Activated naive CD8-positive, alpha-beta T cell treated with anti-CD3 and anti-CD28 coated beads, Interleukin-2, amount 10 ng/mL, durations not matched to agents 7 days and 5 days (primary cell): ENCODE data around the gene FGF14. TPM values are rescaled to one million over a fixed set of nuclear protein-coding genes. Genes with fewer than 3 reads are reported as not detected.

Experiments used
- ATAC-seq: fragments of 150-1000 bp; cut with Tn5 transposase; one replicate; pipeline ENCODE4 v1.10.0; 2021; ENCODE audit warnings: low read depth, moderate library complexity
- POLR2A ChIA-PET: fragments of 350-600 bp; sonication (Branson Sonifier 250); formaldehyde crosslinking; loops from one replicate; lab custom pipeline; 2021; ENCODE audit warnings: antibody characterized with exemption; lab: Charles Lee
- DNase-seq: peaks from one replicate; pipeline ENCODE4 v3.0.0; 2021
- H3K27ac Mint-ChIP-seq: one replicate; pipeline ENCODE4 v1.8.0; 2022; ENCODE audit warnings: mild to moderate bottlenecking, mixed read lengths
- H3K27me3 Mint-ChIP-seq: one replicate; pipeline ENCODE4 v1.8.0; 2022; ENCODE audit warnings: mild to moderate bottlenecking, moderate library complexity, mixed read lengths
- H3K36me3 Mint-ChIP-seq: one replicate; pipeline ENCODE4 v1.8.0; 2021; ENCODE audit warnings: mild to moderate bottlenecking, mixed read lengths
- H3K4me1 Mint-ChIP-seq: one replicate; pipeline ENCODE4 v1.8.0; 2021; ENCODE audit warnings: mixed read lengths
- H3K4me3 Mint-ChIP-seq: one replicate; pipeline ENCODE4 v1.8.0; 2022; ENCODE audit warnings: mild to moderate bottlenecking, moderate library complexity, mixed read lengths
- H3K9me3 Mint-ChIP-seq: one replicate; pipeline ENCODE4 v1.8.0; 2021; ENCODE audit warnings: mixed read lengths
- total RNA-seq, 2 experiments: library from RNA; stranded (reverse); gene quantifications; one replicate each; pipeline ENCODE4 v1.2.3, GENCODE V29; 2021

Gene FGF14
- total RNA-seq, 2 experiments from 2014 or later: 0.03 TPM; not detected in 1

- POLR2A ChIA-PET: no interaction called here
- ATAC-seq (no peak), DNase-seq (no peak)
- no peaks in the 10 kb centered on the region for H3K9me3 Mint-ChIP-seq
- H3K27ac Mint-ChIP-seq: no peak overlapping the region
- H3K4me1 Mint-ChIP-seq: no peaks in the 10 kb centered on the region
- H3K36me3 Mint-ChIP-seq: no peaks in the 10 kb centered on the region
- no peak overlapping the region for H3K4me3 Mint-ChIP-seq
- H3K27me3 Mint-ChIP-seq: no peaks in the 10 kb centered on the region
These were observed 603.4 kb downstream of the FGF14 start for GRCh38 chr13:101798437-101798836.

- no peak overlapping the region for H3K27ac Mint-ChIP-seq
- POLR2A ChIA-PET: no interaction called here
These were observed 606.4 kb downstream of the FGF14 start for GRCh38 chr13:101795460-101795859.

GRCh38 chr13:101795025-101795424 lies 606.8 kb downstream of the FGF14 start:
- ATAC-seq (no peak), DNase-seq (no peak)
- Mint-ChIP-seq H3K4me1 (no peaks in the 10 kb centered on the region), H3K27me3 (no peaks in the 10 kb centered on the region), H3K36me3 (no peaks in the 10 kb centered on the region), H3K27ac (no peak overlapping the region), H3K9me3 (no peaks in the 10 kb centered on the region), H3K4me3 (no peak overlapping the region)
- POLR2A ChIA-PET: no interaction called here

More at GRCh38 chr13:101795460-101795859, 606.4 kb downstream of the FGF14 start:
- no peak for DNase-seq
- H3K36me3 Mint-ChIP-seq: no peaks in the 10 kb centered on the region
- ATAC-seq: no peak
- H3K9me3 Mint-ChIP-seq: no peaks in the 10 kb centered on the region
- H3K4me1 Mint-ChIP-seq: no peaks in the 10 kb centered on the region
- no peak overlapping the region for H3K4me3 Mint-ChIP-seq
- no peaks in the 10 kb centered on the region for H3K27me3 Mint-ChIP-seq

DNA sequence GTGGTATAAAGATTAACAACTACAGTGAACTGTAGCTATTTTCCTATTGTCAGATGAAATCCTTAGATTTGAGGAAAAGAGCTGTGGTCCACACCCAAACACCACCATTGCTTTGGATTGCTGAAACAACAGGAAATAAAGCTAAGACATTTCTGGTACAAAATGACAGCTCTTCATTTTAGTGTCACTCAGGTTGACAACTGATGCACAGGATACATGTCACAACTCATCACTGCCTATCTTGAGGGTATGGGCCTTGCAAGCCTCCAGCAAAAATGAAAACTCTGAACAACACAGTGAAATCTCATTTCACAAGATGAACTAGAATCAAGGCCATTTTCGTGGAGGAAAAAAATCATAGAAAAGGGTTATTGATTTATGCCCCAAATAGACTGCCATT lies 609.7 kb downstream of the FGF14 start:
- peaks cover 10% of the 10 kb centered on the region for H3K27me3 Mint-ChIP-seq
- DNase-seq (no peak), ATAC-seq (no peak)
- H3K4me3 Mint-ChIP-seq: no peak overlapping the region
- H3K36me3 Mint-ChIP-seq: no peaks in the 10 kb centered on the region
- H3K4me1 Mint-ChIP-seq: no peaks in the 10 kb centered on the region
- POLR2A ChIA-PET: no interaction called here
- no peak overlapping the region for H3K27ac Mint-ChIP-seq
- H3K9me3 Mint-ChIP-seq: no peaks in the 10 kb centered on the region

- ATAC-seq (no peak), DNase-seq (no peak)
- Mint-ChIP-seq H3K27ac (no peak overlapping the region), H3K9me3 (no peaks in the 10 kb centered on the region), H3K4me3 (no peak overlapping the region), H3K27me3 (peaks cover 10% of the 10 kb centered on the region), H3K36me3 (no peaks in the 10 kb centered on the region), H3K4me1 (no peaks in the 10 kb centered on the region)
- POLR2A ChIA-PET: no interaction called here
These were observed 616.0 kb downstream of the FGF14 start for GRCh38 chr13:101785858-101786257.

- no peak overlapping the region for H3K27ac Mint-ChIP-seq
- ATAC-seq (no peak), DNase-seq (no peak)
- H3K27me3 Mint-ChIP-seq: peaks cover 10% of the 10 kb centered on the region
- POLR2A ChIA-PET: no interaction called here
- no peaks in the 10 kb centered on the region for H3K4me1 Mint-ChIP-seq
- no peaks in the 10 kb centered on the region for H3K36me3 Mint-ChIP-seq
- no peak overlapping the region for H3K4me3 Mint-ChIP-seq
- H3K9me3 Mint-ChIP-seq: no peaks in the 10 kb centered on the region
These were observed 617.5 kb downstream of the FGF14 start for GRCh38 chr13:101784313-101784712.

GRCh38 chr13:101783554-101783953 lies 618.3 kb downstream of the FGF14 start:
- ATAC-seq: no peak
- Mint-ChIP-seq H3K27ac (no peak overlapping the region), H3K4me3 (no peak overlapping the region), H3K4me1 (no peaks in the 10 kb centered on the region), H3K36me3 (no peaks in the 10 kb centered on the region), H3K27me3 (peaks cover 10% of the 10 kb centered on the region), H3K9me3 (no peaks in the 10 kb centered on the region)
- POLR2A ChIA-PET: interaction anchor here (0.7 kb wide), 1 partner anchor 156 kb away, joined by 3 read pairs; no protein-coding TSS in a partner anchor
- no peak for DNase-seq

DNA sequence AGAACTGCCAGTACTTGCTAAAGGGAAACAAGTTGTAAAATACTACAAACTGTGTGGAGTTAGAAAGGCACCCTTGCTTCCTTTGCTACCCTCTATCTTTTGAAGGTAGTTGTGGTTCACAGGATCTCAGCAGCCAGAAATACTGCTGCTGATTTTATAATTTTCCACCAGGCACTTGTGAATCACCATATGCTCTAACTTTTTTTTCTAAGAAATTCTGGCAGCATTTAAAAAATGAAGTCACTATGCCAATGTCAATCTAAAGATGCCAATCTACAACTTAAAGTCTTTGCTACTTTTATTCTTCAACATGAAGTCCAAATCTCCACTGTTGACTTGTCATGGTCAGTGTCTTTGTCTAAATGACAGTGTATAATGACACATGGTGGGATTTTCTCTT lies 621.6 kb downstream of the FGF14 start:
- POLR2A ChIA-PET: no interaction called here
- no peaks in the 10 kb centered on the region for H3K4me1 Mint-ChIP-seq
- no peak overlapping the region for H3K4me3 Mint-ChIP-seq
- H3K36me3 Mint-ChIP-seq: no peaks in the 10 kb centered on the region
- no peak overlapping the region for H3K27ac Mint-ChIP-seq
- no peaks in the 10 kb centered on the region for H3K9me3 Mint-ChIP-seq
- DNase-seq (no peak), ATAC-seq (no peak)
- no peaks in the 10 kb centered on the region for H3K27me3 Mint-ChIP-seq

DNA sequence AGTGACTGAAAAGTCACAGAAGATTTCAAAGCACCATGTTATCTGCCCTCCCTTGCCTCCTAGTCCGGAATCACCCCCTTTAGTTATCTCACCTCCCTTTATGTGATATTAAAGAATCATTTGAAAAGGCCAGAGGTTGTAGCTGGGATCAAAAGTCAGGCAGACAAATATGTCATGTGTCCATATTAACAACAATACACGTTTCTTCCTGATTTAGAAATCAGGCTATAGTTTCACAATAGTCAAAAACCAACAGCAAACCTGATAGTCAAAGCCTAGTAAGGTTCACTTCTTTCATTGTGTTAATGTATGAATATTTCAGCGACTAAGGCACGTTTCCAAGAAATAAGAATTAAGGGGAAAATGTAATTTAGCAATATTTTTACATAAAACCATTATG lies 622.7 kb downstream of the FGF14 start:
- Mint-ChIP-seq H3K4me1 (no peaks in the 10 kb centered on the region), H3K9me3 (no peaks in the 10 kb centered on the region), H3K4me3 (no peak overlapping the region), H3K27ac (no peak overlapping the region), H3K36me3 (no peaks in the 10 kb centered on the region), H3K27me3 (no peaks in the 10 kb centered on the region)
- POLR2A ChIA-PET: no interaction called here
- DNase-seq (no peak), ATAC-seq (no peak)

GRCh38 chr13:101775267-101775666 lies 626.6 kb downstream of the FGF14 start:
- POLR2A ChIA-PET: no interaction called here
- no peak overlapping the region for H3K4me3 Mint-ChIP-seq
- no peaks in the 10 kb centered on the region for H3K36me3 Mint-ChIP-seq
- no peak overlapping the region for H3K27ac Mint-ChIP-seq
- ATAC-seq (no peak), DNase-seq (no peak)
- H3K4me1 Mint-ChIP-seq: no peaks in the 10 kb centered on the region
- H3K9me3 Mint-ChIP-seq: no peaks in the 10 kb centered on the region
- H3K27me3 Mint-ChIP-seq: no peaks in the 10 kb centered on the region

DNA sequence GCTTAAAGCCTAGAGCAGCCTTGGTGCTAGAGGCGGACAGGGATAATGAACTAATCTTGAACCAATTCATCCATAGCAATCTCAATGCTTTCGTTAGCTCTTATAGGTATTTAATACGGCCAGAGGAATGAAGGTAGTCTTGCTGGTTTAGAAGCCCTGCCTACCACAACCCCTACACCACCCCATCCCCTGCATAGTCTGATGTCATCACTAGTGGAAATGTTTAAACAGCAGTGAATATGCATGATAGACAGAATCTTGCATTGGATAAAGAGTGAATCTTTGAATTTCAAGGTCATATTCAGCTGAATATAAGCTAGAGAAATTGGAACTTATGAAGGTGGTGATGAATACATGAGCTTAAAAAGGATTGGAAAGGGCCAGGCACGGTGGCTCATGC lies 627.5 kb downstream of the FGF14 start:
- POLR2A ChIA-PET: interaction anchor here (0.5 kb wide), 1 partner anchor 1020 kb away, joined by 4 read pairs; no protein-coding TSS in a partner anchor
- Mint-ChIP-seq H3K27ac (no peak overlapping the region), H3K36me3 (no peaks in the 10 kb centered on the region), H3K9me3 (no peaks in the 10 kb centered on the region), H3K4me1 (no peaks in the 10 kb centered on the region), H3K27me3 (no peaks in the 10 kb centered on the region), H3K4me3 (no peak overlapping the region)
- ATAC-seq: no peak
- no peak for DNase-seq

DNA sequence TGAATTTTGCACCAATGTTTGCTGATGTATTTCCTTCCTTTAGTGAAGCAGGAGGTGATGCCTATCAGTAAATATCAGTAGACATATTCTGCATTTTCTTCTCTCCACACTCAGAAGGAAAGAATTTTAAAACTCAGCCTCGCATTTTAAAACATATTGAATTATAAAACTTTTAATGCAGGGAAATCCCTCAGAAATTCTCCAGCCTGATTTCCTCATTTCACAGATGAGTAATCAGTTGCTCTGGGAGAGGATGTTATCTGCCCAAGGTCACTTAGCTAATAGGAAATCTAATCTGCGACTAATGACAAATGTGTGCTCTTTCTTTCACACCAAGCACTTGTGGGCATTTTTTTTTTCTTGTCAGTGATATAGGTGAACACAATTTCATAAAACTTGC lies 628.8 kb downstream of the FGF14 start:
- POLR2A ChIA-PET: no interaction called here
- H3K27me3 Mint-ChIP-seq: no peaks in the 10 kb centered on the region
- no peaks in the 10 kb centered on the region for H3K4me1 Mint-ChIP-seq
- H3K4me3 Mint-ChIP-seq: no peak overlapping the region
- DNase-seq: no peak
- no peaks in the 10 kb centered on the region for H3K9me3 Mint-ChIP-seq
- no peaks in the 10 kb centered on the region for H3K36me3 Mint-ChIP-seq
- no peak for ATAC-seq
- H3K27ac Mint-ChIP-seq: no peak overlapping the region

- Mint-ChIP-seq H3K27me3 (peaks cover 3% of the 10 kb centered on the region), H3K36me3 (no peaks in the 10 kb centered on the region), H3K4me3 (no peak overlapping the region), H3K9me3 (no peaks in the 10 kb centered on the region), H3K27ac (no peak overlapping the region), H3K4me1 (peaks cover 3% of the 10 kb centered on the region)
- DNase-seq: no peak
- ATAC-seq: no peak
- POLR2A ChIA-PET: no interaction called here
These were observed 634.7 kb downstream of the FGF14 start for GRCh38 chr13:101767131-101767530.

DNA sequence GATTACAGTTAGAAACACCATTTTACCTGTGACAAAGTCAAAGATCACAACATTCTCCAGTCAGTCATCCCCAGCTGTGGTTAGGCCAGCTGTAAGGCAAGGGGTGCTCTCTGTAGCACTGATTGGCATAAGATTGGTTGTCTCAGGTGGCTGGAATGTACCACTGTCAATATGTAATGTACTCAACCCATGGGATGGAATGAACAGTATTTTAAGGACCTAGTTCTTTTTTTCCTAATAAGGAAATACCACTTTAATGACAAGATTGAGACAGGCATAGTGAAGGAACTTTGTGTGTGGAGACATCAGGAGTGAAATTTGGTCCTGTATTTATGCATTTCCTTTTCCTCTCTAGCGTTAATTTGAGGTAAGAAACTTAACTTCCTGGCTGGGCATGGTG lies 638.7 kb downstream of the FGF14 start:
- ATAC-seq (no peak), DNase-seq (no peak)
- Mint-ChIP-seq H3K4me3 (no peak overlapping the region), H3K27me3 (peaks cover 10% of the 10 kb centered on the region), H3K9me3 (no peaks in the 10 kb centered on the region), H3K27ac (no peak overlapping the region), H3K4me1 (peaks cover 3% of the 10 kb centered on the region), H3K36me3 (no peaks in the 10 kb centered on the region)
- POLR2A ChIA-PET: no interaction called here
